SIG-M5 (cell line): ENCODE data around the gene LIN7C.
"Not testable (repeated sequence)": the region's sequence is repeated elsewhere in the genome, so short reads cannot be mapped to it uniquely, and the experiment has no call there.

ENCODE experiments used
- DNase-seq: peaks from one replicate; lab custom pipeline; 2025; lab: John Stamatoyannopoulos, UW

The LIN7C gene, protein sequence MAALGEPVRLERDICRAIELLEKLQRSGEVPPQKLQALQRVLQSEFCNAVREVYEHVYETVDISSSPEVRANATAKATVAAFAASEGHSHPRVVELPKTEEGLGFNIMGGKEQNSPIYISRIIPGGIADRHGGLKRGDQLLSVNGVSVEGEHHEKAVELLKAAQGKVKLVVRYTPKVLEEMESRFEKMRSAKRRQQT

DNA sequence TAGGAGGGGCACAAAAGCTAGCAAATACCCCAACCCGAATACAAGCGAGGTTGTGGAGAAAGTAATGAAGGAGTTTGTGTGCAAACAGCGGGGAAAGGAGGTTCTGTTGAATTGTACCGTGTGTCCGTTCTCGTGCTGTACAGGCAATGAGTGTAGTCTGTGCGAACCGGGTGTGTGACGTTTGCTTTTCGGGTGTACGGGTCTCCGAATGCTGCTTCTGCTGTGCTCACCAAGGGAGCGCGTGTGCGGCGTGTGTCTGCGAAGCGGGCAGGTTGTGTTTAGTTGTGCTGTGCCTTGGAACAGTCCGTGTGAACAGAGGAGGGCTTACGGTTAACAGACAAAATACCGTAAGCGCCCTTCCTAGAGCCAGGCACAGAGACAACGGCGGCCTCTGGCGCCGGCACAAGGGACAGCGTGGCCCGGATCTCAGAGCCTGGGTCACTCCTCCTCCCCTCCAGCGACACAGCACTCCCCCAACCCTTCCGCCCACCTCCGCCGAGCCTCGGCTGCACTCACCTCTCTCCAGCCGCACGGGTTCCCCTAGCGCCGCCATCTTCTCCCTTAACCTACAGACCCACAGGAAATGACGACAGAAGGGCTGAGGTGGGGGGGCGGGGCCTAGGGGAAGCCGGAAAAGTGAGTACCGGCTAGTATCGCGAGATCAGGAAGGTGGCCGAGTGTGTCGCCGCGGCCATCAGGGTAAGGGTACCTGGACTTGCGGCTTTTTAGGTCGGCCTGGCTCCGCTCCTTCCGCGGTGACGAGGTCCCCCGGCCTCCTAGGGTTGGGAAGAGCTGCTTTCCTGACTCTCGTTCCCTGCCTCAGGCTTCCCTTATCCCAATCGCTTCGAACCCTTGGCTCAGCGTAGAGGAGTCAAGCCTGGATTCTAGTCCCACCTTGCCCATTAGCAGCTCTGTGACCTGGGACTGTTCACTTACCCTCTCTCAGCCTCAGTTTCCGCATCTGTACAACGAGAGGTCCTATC, at the start of gene LIN7C:
TSS of gene LIN7C (minus strand) at position 570 of the 983 bp plus-strand sequence. CDS start at position 553, 17 bp downstream.
- DNase-seq, result peak; percentile 76

DNA sequence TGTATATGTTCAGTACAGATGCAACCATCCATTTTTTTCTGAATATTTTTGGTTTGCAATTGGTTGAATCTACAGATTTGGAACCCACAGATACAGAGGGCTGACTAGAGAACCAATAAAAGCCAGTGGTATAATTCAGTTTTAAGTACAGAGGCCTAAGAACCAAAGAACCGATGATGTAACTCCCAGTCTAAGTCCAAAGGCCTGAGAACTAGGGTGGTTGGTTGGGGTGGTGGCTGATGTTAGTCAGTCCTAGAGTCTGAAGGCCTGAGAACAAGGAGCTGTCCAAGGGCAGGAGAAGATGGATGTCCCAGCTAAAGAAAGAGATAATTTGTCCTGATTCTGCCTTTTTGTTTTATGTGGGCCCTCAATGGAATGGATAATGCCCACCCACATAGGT, 48.7 kb upstream of the LIN7C start:
- DNase-seq, result no peak

DNA sequence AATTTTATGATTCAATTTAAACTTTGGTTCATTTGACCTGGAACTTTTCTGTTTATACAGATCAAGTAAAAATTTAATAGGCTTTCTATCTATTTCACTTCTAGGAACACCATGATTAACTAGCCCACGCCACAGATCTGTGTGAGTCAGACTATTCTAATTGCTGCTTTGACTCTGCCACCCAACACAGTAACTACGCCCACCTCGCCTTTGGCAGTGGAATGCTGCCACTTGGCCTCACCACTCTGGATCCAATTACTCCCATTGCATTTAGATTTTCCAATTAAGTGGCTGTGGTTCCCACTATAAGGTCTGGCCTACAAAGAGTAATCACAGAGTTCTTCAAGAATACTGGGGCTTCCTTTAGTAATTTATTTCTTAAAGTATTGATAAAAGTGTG, 46.6 kb upstream of the LIN7C start:
- no peak for DNase-seq

DNA sequence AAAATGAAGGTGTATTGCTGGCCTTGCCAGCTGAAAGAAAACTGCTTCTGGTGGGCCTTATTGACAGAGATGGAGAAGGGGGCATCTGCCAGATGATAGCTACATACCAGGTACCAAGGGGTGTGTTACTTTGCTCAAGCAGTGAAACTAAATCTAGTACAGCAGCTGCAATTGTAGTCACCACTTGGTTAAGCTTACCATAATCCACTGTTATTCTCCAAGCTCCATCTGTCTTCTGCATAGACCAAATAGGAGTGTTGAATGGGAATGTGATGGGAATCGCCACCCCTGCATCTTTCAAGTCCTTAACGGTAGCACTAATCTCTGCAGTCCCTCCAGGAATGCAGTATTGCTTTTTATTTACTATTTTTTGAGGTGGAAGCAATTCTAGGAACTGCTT, 45.8 kb upstream of the LIN7C start:
- no peak for DNase-seq

DNA sequence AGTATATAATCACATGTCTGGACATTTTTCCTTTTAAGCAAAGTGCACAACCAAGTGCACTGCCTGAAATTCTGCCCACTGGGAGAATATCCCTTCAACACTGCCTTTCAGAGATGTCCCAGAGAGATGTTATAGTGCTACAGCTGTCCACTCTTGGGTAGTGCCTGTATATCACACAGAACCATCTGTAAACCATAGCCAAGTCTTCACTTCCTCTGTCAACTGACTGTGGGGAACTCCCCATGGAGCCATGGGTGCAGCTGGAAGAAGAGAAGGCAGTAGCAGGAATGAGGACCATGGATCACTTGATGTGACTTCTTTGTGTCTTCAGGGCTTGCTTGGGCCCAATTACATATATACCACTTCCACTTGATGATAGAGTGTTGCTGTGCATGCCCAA, 44.6 kb upstream of the LIN7C start:
- DNase-seq, result no peak

DNA sequence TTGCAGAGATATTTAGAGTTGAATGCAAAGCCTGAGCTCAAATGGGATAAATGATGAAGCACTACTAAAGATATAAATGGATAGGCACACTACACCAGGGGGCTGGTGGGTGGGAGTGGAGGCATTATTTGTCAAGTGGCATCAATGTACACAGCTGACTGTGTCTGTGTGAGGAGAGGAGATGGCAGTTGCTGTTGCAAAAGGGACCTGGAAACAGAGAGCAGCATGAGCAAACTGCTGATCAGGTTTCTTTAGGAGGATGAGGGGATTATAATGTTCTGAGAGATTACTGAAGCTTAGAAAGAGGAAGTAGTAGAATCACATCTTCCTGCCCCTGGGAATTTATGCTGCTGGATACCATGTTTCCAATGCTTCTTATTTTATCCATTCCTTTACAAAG, 39.4 kb upstream of the LIN7C start:
- no peak for DNase-seq

DNA sequence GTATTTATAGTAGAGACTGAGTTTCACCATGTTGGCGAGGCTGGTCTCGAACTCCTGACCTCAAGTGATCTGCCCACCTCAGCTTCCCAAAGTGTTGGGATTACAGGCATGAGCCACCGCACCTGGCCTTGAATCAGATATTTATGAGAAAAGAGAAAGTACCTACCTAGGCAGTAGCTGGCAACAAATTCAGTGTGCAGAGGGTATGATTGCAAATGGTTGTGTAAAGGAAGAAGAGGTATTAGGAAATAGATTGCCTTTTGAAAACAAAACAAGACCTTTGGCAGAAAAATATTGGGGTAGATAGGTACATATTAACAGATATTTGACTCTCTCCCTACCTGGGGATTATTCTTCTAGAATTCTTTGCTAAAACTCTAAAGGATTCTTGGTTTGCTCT, 38.5 kb upstream of the LIN7C start:
- no peak for DNase-seq

DNA sequence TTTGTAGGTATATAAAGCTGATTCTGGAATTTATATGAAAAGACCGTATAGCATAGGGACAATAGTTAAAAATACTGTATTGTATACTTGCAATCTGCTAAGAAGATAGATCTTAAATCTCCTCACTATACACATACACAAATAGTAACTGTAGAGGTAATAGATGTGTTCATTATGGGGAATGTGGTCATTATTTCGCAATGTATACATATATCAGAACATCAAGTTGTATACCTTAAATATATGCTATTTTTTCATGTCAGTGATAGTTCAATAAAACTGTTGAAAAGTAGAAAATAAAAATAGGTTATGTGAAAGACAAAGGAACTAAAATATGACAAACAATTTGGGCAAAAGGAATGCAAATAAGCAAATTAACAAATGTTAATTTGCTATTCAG, 35.2 kb upstream of the LIN7C start:
- DNase-seq, result no peak

DNA sequence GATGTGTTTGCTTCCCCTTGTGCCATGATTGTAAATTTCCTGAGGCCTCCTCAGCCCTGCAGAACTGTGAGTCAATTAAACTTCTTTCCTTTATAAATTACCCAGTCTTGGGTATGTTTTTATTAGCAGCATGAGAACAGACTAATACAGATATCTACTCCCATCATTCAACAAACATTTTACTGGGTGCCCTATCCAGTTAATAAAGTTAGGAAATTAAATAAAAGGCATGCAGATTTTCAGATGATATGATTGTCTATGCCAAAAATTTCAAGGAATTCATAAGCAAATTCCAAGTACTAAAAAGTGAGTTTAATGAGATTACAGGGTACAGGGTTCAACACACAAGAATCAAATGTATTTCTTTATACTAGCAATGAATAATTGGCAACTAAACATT, 33.5 kb upstream of the LIN7C start:
- no peak for DNase-seq

DNA sequence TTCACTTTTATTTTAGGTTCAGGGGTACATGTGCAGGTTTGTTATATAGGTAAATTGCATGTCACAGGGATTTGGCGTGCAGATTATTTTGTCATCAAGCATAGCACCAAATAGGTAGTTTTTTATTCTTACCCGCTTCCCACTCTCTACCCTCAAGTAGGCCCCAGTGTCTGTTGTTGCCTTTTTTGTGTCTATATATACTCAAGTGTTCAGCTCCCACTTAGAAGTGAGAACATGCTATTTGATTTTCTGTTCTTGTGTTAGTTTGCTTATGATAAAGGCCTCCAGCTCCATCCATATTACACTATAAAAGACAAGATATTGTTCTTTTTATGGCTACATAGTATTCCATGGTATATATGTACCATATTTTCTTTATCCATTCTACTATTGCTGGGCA, 28.5 kb upstream of the LIN7C start:
- no peak for DNase-seq

DNA sequence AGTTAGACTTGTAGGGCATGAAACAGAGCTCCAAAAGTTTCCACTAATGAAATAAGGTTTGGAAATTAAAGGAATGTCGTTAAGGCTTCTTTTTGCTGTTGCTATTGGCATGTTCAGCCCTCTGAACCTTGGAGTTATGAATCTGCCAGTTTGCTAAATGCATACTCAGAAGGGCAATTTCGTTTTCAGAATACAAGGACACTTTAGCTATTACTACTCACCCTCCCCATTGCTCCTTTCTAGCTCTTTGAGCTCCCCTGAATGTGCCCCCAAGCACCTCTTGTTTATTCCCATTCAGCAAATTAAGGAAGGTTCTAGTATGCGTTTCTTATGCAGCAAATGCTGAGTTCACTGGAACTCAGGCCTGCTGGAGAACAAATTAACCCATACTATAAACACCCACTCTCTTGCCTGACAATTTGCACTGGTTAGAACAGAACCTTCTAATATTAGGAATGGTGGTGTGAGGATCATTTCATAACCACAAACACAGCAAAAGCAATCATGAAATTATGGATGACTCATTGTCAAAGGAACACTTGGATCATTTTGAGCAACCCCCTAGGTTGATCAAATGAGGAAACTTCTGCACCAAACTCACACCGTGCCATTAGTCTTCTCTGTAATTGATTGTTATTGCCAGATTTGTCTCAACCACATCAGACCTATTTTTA, 26.2 kb upstream of the LIN7C start:
- DNase-seq, result no peak

DNA sequence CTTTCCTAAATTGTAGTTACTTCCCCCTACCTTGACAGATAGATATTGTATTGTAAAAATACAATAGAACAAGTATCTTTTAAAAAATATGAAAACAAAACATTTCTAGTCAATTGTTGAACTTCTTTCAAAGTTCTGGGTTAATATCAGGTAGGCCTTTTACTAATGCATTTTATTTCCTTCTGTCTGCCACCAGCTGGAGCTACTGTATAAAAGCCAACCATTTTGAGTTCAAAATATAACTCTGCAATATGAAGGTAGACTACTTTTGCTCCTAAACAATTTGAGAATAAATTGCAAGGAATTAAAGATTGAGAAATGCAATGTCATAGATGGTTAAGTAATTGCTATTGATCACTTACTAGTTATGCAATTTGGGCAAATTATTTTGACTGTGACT, 22.1 kb upstream of the LIN7C start:
- DNase-seq, result no peak

DNA sequence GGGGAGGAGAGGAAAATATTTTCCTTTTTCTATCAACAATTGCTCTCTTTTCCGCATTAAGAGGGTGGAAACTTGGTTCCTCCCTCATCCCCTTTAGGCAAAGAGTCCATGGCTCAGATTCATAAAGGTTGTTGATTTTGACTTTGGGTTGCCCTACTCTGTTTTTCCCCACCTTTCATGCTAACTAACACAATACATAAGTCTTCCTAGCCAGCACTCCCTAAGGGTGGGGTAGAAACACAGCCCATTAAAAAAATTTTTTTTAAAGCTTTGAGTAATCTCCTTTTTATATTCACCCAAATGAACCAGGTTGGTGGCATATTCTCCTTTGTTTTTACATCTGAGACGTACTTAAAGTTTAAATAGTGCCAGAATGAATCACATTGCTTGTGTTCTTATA, 20.0 kb upstream of the LIN7C start:
- DNase-seq, result no peak

DNA sequence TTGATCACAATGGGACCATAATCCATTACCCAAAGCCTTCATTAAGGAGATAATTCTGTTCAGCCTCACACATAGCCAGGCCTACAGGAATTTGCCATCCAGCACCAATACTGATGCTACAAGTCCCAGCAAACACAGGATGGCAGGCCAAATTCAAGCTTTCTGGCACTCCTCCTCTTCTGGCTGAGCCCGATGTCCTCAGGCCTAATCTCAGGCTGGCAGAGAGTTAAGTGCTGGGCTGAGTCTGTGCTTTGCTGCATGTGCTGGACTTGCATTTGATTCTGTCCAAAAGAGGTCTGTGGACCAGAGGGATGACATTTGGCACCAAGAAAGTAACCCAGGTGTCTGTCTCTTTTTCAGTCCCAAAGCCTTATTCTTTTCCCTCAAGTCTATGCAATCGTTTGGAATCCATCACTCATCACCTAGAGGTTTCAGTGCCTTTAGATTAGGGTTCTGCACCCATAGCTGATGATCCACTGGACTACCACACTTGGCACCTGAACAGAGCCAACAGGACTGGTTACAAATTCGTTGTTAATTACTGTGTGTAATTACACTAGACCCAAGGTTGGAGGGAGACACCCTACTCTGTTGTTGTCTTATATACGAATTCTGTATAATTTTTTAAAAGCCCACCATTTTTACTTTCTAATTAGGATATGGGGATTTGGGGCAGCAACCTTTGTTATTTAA, 19.4 kb upstream of the LIN7C start:
- no peak for DNase-seq

DNA sequence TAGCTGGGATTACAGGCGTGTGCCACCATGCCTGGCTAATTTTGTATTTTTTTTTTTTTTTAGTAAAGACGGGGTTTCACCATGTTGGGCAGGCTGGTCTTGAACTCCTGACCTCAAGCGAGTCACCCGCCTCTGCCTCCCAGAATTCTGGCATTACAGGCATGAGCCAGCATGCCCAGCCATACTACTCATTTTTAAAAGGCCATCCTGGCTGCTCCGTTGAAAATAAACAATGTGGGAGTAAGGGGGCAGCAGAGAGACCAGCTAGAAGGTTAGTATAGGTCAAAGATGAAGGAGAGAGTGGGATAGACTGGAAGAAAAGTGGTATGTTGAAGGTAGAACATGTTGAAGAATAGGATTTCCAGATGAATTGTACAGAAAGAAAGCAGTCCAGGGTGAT, 17.6 kb upstream of the LIN7C start:
- DNase-seq, result no peak

DNA sequence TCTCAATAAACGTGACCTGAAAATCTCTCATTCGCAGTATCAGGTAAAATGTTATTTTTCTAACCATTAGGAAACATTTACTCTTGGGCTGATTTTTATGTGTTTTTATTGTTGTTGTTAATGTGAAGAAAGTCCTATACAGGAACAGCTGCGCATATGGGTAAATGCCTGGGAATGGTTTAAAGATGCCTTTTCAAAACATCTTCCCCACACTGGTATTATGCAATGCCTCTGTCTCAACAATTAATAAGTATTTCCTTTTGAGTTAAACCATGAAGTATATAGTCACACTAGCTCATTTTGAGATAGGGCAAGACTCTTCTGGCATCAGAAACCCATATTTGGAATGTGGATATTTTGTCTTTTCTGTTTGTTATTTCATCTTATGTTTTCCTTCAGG, 13.7 kb upstream of the LIN7C start:
- no peak for DNase-seq

DNA sequence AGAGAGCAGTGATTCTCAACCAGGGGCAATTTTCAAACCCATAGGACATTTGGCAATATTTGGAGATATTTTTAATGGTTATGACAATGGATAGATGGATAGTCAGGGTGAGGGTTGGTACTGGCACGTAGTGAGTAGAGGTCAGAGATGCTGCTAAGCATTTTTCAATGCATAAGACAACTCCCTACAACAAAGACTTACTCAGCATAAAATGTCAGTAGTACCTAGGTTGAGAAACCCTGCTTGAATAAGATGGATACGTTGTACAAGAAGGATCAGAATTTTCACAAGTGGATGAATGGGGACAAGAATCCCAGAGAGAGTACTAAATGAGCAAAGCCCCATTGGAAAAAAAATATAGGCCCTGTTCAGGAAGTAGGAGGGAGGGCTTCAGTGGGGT, 11.9 kb upstream of the LIN7C start:
- no peak for DNase-seq

DNA sequence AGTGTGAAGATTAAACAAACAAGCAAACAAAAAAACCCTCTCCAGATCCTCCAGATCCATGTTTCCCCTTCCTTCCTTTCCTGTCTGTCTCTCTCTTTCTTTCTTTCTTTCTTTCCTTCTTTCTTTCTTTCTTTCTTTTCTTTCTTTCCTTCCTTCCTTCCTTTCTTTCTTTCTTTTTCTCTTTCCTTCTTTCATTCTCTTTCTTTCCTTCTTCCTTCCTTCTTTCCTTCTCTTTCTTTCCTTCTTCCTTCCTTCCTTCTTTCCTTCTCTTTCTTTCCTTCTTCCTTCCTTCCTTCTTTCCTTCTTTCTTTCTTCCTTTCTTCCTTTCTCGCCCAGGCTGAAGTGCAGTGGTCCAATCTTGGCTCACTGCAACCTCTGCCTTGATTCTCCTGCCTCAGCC, 10.9 kb upstream of the LIN7C start:
- not testable (repeated sequence) for DNase-seq

DNA sequence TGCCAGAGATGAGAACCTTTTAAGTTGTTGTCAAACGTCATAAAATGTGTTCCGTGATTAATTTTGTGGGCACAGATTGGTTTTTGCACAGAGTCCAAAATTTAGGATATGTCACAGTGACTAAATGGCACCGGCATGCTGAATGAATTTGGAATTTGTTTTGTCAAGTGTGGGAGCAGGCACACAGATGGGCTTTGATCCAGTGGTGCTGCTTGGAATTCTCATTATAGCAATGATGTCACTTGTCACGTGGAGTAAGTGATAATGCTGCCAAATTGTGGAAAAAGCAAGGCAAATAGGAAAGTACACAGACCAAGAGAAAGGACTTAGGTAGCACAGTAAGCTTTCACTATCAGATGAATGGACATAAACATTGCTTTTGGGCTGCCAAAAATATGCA, 8.0 kb upstream of the LIN7C start:
- no peak for DNase-seq

DNA sequence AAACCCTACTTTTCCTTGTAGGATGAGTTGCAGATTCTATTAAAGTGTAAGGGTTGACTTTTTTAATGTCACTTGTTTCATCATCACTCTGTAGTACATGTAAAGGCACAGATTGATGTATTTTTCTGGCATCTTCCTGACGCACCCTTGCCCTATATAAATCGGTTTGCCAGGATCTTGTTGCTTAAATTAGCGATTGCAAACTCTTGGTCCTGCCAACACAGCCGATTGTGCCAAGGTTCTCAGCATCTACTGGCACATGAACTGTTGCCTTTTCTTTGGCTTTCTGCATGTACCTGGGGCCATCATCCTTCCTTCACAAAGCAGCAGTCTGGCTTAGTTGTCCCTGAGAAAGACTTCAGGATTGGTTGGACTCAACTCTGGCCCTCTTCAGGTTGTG, 7.5 kb upstream of the LIN7C start:
- DNase-seq, result no peak

DNA sequence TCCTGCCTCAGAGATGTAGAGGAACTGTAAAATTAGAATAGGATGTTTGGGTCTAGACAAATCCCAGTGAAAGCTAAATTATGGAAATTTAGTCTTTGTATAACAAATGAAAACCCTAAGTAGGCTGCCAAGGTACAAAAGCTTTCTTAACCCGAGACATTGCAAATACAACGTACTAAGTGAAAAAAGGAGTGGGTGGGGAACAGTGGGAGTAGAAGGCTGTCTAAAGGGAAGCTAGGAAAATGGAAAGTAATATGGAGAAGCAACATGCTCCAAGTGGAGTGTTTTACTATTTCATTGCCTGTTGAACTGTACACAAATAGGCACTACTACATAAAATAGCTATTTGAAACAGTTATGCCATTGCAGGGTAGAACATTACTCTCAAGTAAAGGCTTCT, 6.8 kb upstream of the LIN7C start:
- DNase-seq, result no peak

DNA sequence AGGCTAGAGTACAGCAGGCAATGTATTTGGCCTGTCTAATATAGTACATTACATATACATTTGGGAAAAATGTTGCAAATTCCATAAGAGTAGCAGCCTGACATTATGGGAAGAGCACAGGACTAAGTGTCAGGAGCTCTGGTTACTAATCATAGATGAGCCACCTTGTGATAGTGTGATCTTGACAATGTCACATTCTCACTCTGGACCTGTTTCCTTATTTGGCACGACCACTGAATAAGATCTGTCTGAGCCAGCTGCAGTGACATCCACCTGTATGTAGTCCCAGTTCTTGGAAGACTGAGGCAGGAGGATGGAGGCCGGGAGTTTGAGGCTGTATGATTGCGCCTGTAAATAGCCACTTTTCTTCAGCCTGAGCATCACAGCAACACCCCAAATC, 5.7 kb upstream of the LIN7C start:
- DNase-seq, result no peak
